ENCODE measurements around the gene CFAP46.
"Not testable (repeated sequence)": the region's sequence is repeated elsewhere in the genome, so short reads cannot be mapped to it uniquely, and the experiment has no call there.

Gene CFAP46

DNA sequence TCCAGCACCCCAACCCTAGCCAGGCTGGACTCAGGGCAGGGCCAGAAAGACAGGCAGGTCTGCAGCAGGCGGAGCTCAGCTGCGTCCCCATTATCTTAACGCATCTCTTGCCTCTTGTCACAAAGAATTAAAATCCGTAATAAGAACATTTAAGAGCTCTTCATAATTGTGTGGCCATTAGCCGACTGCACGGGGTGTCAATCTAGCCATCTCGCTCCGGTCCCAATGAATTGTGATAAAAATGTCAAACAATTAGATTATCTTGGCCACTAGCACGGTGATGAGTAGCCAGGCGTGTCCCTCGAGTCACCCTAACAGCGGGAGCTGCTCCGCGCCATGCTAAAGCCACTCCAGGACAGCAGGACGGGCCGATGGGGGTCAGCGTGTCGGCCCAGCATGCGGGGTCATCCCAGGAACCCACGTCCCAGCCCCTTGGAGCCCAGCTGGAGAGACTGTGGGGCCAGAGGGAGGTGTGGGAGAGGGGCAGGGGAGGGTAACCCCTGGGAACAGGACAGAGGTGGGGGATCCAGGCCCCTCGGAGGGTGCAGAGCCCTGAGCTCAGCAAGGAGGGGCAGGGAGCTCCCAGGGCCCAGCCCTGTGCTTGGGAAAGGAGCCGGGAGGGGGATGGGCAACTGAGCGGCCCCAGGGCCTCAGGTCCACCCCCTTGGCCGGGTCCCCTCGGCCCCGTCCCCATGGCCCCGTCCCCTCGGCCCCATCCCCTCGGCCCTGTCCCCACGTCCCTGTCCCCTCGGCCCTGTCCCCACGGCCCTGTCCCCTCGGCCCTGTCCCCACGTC is 138.8 kb downstream of the CFAP46 start:
- DNase-seq: no peak

DNA sequence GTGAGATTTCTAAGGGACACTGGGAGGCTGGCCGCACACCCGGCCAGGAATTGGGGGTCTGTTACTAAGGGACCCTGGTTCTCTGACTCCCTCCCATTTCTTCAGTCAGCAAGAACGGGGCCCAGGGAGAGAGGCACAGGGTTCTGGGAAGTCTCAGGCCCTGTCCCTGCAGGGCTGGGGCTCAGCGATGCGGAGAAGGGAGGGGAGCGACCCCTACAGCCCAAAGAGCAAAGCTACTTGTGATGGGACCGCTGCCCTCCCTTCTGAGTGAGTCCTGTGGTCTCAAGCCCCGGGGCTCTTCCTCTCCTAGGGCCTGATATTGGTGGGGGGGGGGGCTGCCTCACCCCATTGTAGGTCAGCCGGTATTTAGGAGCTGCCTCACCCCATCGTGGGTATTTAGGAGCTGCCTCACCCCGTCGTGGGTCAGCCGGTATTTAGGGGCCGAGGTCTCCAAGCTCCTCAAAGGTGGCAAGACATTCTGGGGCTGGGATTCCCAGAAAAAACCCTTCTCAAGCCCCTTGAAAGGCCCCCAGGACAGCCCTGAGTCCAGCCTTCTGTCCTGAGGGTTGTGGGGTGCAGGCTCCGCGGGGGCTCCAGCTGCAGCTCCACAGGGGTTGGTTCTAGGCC is 139.6 kb downstream of the CFAP46 start:
- no peak for DNase-seq

GRCh38 chr10:132802048-132802447 is 140.3 kb downstream of the CFAP46 start:
- DNase-seq: no peak

GRCh38 chr10:132799865-132800264 is 142.5 kb downstream of the CFAP46 start:
- DNase-seq: no peak

DNA sequence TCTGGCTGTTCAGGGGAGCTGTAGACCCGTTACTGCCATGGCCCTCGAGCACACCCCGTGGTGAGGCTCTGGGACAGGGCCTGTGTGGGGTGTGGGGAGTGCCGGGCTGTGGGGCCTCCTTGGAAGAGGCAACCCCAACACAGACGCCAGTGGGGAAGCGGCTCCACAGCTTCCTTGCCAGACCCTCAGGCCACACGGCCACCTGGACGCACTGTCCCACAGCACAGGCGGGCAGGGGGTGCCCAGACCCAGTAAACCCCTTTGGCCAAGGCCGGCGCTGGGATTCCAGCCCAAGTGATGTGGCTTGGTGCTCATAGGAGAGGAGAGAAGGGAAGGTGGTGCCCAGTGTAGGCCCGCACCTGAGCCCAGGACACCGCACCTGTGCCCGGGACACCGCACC is 143.5 kb downstream of the CFAP46 start:
- DNase-seq: no peak

GRCh38 chr10:132798403-132798802 is 144.0 kb downstream of the CFAP46 start:
- no peak for DNase-seq

DNA sequence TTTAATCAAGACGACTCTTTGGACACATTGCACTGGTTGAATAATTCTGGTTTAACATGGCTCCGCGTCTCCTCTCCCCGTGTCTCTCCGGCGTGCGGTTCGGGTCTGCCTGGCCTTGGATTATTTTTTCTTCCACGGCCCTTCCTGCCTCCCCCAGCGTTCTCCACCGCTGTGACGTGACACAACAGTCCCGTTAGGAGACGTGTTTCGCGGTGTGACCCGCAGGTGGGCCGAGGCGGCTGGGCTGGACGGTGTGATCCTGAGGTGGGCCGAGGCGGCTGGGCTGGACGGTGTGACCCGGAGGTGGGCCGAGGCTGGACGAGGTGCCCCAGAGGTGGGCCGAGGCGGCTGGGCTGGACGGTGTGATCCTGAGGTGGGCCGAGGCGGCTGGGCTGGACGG is 144.4 kb downstream of the CFAP46 start:
- DNase-seq: not testable (repeated sequence)

DNA sequence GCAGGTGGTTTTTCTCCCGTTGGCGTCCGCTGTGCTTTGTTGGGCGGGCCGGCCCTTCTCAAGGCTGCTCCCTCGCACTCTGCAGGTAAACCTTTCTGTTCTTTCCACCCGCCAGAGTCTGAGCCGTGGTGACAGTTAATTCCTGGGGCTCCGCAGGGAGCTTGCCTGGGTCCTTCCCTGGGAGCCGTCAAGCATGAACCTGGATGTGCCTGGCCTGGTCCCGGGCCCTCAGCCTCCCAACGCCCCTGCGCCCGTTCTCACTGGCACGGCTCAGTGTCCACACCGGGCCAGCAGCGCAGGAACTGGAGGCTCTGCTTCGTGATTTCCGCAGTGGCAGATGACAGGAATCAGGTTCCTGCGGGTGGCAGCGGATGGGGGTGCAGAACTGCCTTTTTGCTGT is 145.5 kb downstream of the CFAP46 start:
- no peak for DNase-seq

GRCh38 chr10:132793871-132794849 is 148.2 kb downstream of the CFAP46 start:
- DNase-seq: no peak

DNA sequence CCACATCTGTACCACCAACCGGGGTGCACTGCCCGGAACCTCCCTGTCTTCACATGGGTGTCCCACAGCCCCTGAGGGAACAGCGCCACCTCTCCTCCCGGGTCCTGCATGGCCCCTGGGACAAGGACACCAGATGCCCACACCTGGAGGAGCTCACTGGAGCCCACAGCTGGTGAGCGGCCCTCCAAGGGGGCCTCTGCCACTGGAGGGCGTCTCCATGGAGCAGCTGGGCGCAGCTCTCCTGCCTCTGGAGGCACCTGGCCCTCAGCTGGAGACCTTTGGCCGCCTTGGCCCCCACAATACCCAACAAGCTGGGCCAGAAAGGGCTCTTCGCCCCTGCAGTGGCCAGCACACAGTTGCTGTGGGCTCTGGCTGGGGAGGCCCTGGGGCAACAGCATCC is 149.2 kb downstream of the CFAP46 start:
- no peak for DNase-seq

- DNase-seq: no peak
Observed at GRCh38 chr10:132792796-132793195, 149.6 kb downstream of the CFAP46 start.

DNA sequence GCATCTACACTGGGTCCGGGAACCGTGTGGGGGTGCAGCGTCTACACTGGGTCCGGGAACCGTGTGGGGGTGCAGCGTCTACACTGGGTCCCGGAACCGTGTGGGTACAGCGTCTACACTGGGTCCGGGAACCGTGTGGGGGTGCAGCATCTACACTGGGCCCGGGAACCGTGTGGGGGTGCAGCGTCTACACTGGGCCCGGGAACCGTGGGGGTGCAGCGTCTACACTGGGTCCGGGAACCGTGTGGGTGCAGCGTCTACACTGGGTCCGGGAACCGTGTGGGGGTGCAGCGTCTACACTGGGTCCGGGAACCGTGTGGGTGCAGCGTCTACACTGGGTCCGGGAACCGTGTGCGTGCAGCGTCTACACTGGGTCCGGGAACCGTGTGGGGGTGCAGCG is 150.3 kb downstream of the CFAP46 start:
- DNase-seq: not testable (repeated sequence)

DNA sequence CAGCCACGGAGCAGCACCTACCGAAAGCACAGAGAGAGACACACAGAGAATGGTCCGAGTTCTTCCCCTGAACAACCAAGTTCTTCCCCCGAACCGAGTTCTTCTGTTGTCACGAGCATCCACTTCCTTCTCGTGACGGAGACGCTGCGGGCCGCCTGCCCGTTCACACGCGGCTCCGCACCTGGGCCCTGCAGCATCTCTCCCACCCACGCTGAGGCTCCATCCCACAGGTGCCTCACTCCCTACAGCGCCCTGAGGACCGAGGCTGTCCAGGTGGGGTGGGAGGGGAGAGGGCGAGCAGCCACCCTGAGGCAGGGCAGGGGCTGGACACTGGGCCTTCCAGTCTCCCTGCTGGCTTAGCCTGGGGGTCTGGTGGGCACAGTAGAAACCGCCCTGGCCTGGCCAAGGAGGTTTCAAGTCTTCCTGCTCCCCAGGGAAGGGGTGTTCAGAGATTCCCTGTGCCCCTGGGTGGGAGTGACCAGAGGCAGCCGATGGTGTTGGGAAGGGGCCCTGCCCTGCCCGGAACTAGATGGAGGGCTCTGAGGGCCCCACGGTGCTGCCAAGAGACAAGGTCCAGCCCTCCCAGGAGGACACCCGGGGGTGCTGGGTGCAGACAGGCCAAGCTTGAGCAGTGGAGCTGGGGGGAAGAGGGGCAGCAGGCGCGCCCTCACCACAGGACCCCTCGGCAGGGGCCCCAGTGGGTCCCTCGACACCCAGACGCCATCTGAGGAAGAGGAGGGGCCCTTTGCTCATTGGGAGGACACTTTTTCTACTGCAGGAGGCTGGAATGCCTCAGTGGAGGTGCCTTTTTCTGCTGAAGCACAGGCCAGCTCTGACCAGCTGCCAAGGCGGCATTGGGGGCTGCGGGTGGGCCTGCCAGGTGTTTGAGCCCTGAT is 151.2 kb downstream of the CFAP46 start:
- DNase-seq: no peak

DNA sequence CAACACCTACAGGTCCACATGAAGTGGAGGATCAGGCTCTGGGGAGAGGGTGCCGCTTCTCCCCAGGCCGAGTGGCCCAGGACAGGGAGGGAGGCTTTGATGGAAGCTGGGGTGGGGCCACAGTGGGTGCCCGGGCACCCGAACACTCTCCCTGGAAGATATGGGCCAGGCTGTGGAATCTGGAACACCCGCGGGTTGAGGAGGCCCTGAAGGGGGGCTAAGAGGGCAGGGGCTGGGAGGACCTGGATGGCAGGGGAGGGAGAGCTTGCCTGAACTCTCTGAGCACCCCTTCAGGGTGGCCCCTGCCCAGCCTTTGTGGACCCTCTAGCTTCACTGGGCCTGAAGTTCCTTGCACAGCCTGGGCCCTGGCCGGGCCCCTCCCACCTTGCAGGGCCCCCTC is 151.9 kb downstream of the CFAP46 start:
- no peak for DNase-seq

- no peak for DNase-seq
Observed at GRCh38 chr10:132789659-132790148, 152.7 kb downstream of the CFAP46 start.

DNA sequence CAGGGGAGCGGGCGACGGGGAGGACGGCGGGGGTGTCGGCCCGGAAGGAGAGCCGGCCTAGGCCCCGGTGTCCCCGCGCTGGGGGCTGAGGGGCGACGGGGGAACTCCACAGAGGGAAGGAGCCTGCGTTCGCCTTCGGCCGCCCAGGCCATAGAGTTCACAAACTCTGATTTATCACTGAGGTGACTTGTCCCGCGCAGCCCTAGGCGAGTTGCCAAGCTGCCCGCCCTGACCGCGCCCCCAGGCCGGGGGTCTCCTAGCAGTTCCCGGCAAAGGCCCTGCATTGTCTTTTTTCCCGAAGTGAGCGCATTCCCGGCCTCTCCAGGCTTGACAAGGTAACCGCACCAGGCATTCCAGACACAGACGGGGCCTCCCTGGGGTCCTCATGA is 153.5 kb downstream of the CFAP46 start:
- DNase-seq: no peak

DNA sequence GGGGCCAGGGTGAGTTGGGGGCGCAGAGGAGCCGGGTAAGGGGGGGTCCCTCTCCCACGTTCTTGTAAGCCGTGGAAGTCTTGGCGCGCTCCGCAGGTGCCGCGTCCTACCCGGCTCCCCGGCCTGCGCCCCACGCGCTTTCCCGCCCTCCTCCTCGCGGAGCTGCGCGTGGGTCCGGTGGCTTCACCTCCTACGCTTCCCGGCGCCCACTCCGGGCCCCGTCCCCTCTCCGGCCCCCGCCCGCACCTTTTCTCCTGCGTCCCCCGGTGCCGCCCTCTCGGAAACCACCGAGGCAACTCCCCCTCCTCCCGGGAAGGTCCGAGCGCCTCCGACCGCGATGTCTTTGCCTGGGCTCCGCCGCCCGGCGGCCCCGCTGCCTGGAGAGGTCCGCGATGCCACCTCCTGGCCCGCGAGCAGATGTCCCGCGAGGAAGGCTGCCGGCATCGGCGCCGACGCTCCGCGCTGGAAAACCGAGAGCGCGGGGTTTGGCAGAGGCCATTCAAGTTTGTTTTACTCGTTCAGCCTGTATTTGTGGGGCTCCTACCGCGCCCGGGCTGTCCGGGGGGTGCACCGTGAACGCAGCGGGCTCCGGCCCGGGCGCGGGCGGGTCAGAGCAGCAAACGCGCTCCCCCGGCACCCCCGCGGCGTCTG is 154.1 kb downstream of the CFAP46 start:
- no peak for DNase-seq

- no peak for DNase-seq
Observed at GRCh38 chr10:132787495-132788179, 154.7 kb downstream of the CFAP46 start.

DNA sequence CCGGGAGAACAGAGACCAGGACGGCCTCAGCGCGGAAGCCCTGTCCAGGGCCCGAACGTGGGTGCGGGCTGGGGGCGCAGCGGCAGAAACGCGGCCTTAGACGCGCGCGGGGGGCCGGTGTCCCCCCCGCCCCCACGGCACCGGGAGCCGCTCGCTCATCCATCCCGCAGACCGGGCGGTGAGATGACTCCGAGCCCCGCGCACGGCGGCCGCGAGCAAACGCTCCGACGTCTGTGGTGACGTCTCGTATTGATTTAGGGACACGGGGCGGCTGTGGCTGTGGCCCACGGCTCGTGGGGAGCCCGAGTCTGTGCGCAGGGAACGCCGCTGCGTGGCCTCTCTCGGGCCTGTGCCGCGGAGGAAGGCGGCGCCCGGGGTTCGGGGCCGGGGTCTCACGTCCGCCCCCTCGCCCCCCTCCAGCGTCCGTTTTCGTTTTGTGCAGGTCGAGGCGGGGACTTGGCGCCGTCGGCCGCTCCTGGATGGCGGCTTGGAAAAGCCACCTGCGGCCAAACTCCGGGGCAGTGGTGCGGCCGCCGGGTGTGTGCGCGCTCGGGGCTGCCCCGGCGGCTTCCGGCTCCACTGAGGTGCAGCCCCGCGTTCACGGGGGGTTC is 155.4 kb downstream of the CFAP46 start:
- no peak for DNase-seq

DNA sequence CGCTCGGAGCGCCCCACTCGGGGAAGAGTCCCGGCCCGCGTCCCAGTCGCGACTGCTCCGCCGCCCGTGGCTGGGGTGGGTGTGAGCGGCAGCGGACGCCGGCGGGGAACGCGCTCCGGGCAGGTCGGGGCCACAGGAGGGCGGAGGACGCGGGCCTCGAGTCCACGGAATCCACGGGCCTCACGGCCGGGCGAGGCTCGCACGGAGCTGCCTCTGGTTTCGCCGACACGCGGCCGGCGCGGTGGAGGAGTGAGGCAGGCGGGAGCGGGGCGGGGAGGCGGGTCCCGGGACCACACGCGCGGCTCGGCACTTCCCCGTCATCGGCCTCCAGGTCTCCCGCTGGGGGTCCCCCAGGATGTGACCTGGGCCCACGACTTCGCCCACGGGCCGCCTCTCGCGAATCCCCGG is 155.9 kb downstream of the CFAP46 start:
- no peak for DNase-seq

All from effector CD8-positive, alpha-beta T cell (primary cell).